GM15510 (cell line): ENCODE measurements around the gene CYBB.

Experiments used
- POLR2A ChIP-seq: IDR thresholded peaks from 3 replicates; pipeline ENCODE4 v1.6.1; 2011; ENCODE audit warnings: borderline replicate concordance; ENCODE audit not compliant: insufficient read length; ENCODE audit errors: extremely low read depth

The CYBB gene

GRCh38 chrX:37846558-37846933 is 66.7 kb downstream of the CYBB start:
- TF ChIP-seq POLR2A, result no peak

- TF ChIP-seq POLR2A, result peak; percentile 50
Observed at GRCh38 chrX:37846934-37847732, 67.3 kb downstream of the CYBB start, which contains the start of gene DYNLT3. TSS of gene DYNLT3 (minus strand) at chrX:37847571. CDS start at chrX:37847510, 61 bp downstream.

GRCh38 chrX:37847733-37848197 is 67.9 kb downstream of the CYBB start:
- TF ChIP-seq POLR2A, result peak; percentile 1

- TF ChIP-seq POLR2A, result no peak
Observed at GRCh38 chrX:37854148-37854547, 74.3 kb downstream of the CYBB start.

- TF ChIP-seq POLR2A, result no peak
Observed at GRCh38 chrX:37854748-37855147, 74.9 kb downstream of the CYBB start.

GRCh38 chrX:37860721-37861120 is 80.9 kb downstream of the CYBB start:
- TF ChIP-seq POLR2A, result no peak

GRCh38 chrX:37862851-37863250 is 83.0 kb downstream of the CYBB start:
- TF ChIP-seq POLR2A, result no peak
